Small intestine (tissue), 7 donors: Measurements from ENCODE around the gene ZDHHC5. TPM values are rescaled to one million over a fixed set of nuclear protein-coding genes. Genes with fewer than 3 reads are reported as not detected.
A peak's percentile ranks its signal among the peaks of the same experiment; 100 is the strongest.

Experiments
- DNase-seq, 2 donors: peaks; one replicate each; pipeline versions ENCODE4 v3.0.0 to v3.0.0-alpha.2; 2013
- FAIRE-seq: peaks from 2 replicates; lab custom pipeline; 2012; peaks lifted over from hg19 to GRCh38; lab: Jason Lieb, UNC
- H3K27ac ChIP-seq, 3 donors: one replicate each; pipeline ENCODE4 v1.5.1; 2013; ENCODE audit warnings: low read length in 2 of 3, mild to moderate bottlenecking in 2 of 3, control low read depth in 1 of 3, inconsistent platforms in 1 of 3, low read depth in 1 of 3, moderate library complexity in 1 of 3
- H3K27me3 ChIP-seq, 3 donors: one replicate each; pipeline ENCODE4 v1.6.1; 2013; ENCODE audit warnings: low read length in 3 of 3, inconsistent platforms in 1 of 3; ENCODE audit not compliant: control insufficient read depth in 3 of 3, insufficient read depth in 3 of 3
- H3K36me3 ChIP-seq, 3 donors: one replicate each; pipeline ENCODE4 v1.6.1; 2013; ENCODE audit warnings: low read length in 3 of 3, inconsistent platforms in 1 of 3, low read depth in 1 of 3, mild to moderate bottlenecking in 1 of 3, moderate library complexity in 1 of 3; ENCODE audit not compliant: control insufficient read depth in 3 of 3, insufficient read depth in 2 of 3
- H3K4me1 ChIP-seq, 3 donors: one replicate each; pipeline ENCODE4 v1.6.1; 2013; ENCODE audit warnings: low read length in 2 of 3, inconsistent platforms in 1 of 3, low read depth in 1 of 3, mild to moderate bottlenecking in 1 of 3, moderate library complexity in 1 of 3; ENCODE audit not compliant: control insufficient read depth in 3 of 3, insufficient read depth in 2 of 3
- H3K4me3 ChIP-seq, 3 donors: one replicate each; pipeline ENCODE4 v1.5.1; 2013; ENCODE audit warnings: low read length in 3 of 3, control low read depth in 1 of 3, inconsistent platforms in 1 of 3, low read depth in 1 of 3, mild to moderate bottlenecking in 1 of 3, moderate library complexity in 1 of 3
- H3K9me3 ChIP-seq, 2 donors: one replicate each; pipeline ENCODE4 v1.6.1; 2013; ENCODE audit warnings: low read depth in 1 of 2, low read length in 1 of 2; ENCODE audit not compliant: control insufficient read depth in 2 of 2, insufficient read depth in 1 of 2
- WGBS, 3 donors: extraction: QIAGEN DNeasy Blood & Tissue Kit; methylation state at CpG; one replicate each; pipeline ENCODE4 v1.1.7; 2013; 5-methylcytosine and 5-hydroxymethylcytosine counted together
- polyA plus RNA-seq, 4 donors: library from polyadenylated mRNA; stranded (reverse) in 3 of 4; unstranded in 1 of 4; fragments of 200-250 nt in 3 of 4; fragments of 120-200 nt in 1 of 4; gene quantifications; one replicate each; pipeline versions ENCODE4 v1.2.1 to v1.2.3, GENCODE V29; 2013
- donor health status: healthy with polysubstance abuse.
- donor health status: control.
- donor health status: control.
- donor health status: Bipolar disorder and iron deficiency.
- donor health status: healthy.

Gene ZDHHC5
- polyA plus RNA-seq, 4 donors: 19.5 to 46.7 (median 30.6) TPM

DNA sequence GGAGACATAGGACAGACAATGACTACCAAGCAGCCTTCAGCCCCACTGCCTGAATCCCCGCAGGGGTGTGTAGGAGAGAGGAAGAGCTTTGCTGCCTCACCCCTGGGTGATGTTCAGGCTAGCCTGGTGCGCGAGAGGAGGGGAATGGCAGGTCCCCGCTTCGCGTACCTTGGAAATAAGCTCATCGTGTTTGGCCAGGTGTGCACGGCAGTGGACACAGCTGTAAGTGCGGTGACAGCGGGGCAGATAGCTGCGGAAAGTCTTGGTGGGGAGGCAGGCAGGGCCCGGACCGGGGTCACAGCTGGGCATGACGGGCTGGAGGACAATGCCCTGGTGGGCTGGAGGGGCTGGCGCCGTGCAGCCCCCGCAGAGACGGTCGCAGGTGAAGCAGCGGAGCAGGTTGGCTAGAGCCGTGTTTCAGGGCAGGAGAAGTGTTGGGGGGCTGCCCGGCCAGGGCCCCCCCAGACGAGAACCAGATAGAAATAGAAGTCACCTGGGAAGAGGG lies 21.1 kb upstream of the ZDHHC5 start:
- Histone ChIP-seq H3K9me3 (no peaks in the 10 kb centered on the region), H3K27ac (no peak overlapping the region), H3K4me1 (peaks cover 0 to 45% (median 0%) of the 10 kb centered on the region in 3 donors), H3K36me3 (no peaks in the 10 kb centered on the region), H3K27me3 (peaks cover 3 to 62% (median 29%) of the 10 kb centered on the region in 3 donors), H3K4me3 (no peak overlapping the region)
- WGBS, 3 donors: 9 to 15% (median 11%) methylated on average over 22 to 23 of the region's 23 CpGs
- FAIRE-seq (no peak), DNase-seq (peak in 1 of 2 donors; percentile 26)

- FAIRE-seq (no peak), DNase-seq (no peak)
- Histone ChIP-seq H3K9me3 (no peaks in the 10 kb centered on the region), H3K36me3 (no peaks in the 10 kb centered on the region), H3K4me1 (peaks cover 0 to 45% (median 0%) of the 10 kb centered on the region in 3 donors), H3K4me3 (no peak overlapping the region), H3K27me3 (peaks cover 3 to 66% (median 29%) of the 10 kb centered on the region in 3 donors), H3K27ac (no peak overlapping the region)
- 6 to 19% (median 6%) methylated on average over 10 of the region's 10 CpGs for WGBS, 3 donors
These were observed 20.5 kb upstream of the ZDHHC5 start for GRCh38 chr11:57647372-57647771.

DNA sequence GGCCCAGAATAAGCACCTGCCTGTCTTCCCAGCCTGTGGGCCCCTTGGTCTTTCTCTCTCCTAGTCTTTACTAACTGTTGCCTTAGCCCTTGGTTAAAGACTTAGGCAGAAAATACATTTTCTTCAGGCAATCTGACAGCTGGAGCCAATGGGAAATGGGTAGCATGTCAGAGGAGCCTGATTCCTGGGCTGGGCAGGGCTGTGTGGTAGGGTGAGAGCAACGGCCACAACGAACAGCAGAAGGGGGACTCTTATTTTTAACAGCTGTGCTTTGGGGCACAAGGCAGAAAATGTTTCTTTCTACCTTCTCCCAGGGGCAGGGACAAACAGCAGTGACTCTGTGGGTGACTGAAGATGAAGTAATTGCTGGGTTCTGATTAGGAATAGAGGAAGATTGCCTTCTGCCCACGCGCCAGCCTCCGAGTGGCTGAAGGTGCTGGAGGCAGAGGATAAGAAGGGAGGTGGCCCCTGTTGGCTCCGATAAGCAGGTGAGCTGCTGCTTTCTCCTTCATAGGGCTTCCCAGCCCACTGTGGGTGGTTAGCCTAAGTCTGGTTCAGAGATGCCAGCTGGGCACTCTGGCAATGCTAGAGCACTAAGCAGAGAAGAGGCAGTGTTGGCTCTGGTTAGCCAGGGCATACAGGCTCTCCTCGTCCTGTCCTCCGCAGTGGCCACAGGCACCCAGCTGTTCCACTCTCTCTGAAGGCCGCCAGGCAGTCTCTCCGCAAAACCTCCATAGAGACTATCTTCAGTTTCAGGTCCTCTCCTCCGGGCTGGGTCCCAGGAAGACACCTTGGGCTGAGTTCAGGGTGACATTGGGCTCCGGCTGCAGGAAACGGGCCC lies 19.7 kb upstream of the ZDHHC5 start:
- Histone ChIP-seq H3K27ac (no peak overlapping the region), H3K4me1 (peaks cover 0 to 45% (median 0%) of the 10 kb centered on the region in 3 donors), H3K9me3 (no peaks in the 10 kb centered on the region), H3K27me3 (peaks cover 3 to 67% (median 29%) of the 10 kb centered on the region in 3 donors), H3K36me3 (no peaks in the 10 kb centered on the region), H3K4me3 (no peak overlapping the region)
- FAIRE-seq (no peak), DNase-seq (peak in 1 of 2 donors; percentile 50)
- WGBS, 3 donors: 7 to 14% (median 10%) methylated on average over 13 of the region's 13 CpGs

DNA sequence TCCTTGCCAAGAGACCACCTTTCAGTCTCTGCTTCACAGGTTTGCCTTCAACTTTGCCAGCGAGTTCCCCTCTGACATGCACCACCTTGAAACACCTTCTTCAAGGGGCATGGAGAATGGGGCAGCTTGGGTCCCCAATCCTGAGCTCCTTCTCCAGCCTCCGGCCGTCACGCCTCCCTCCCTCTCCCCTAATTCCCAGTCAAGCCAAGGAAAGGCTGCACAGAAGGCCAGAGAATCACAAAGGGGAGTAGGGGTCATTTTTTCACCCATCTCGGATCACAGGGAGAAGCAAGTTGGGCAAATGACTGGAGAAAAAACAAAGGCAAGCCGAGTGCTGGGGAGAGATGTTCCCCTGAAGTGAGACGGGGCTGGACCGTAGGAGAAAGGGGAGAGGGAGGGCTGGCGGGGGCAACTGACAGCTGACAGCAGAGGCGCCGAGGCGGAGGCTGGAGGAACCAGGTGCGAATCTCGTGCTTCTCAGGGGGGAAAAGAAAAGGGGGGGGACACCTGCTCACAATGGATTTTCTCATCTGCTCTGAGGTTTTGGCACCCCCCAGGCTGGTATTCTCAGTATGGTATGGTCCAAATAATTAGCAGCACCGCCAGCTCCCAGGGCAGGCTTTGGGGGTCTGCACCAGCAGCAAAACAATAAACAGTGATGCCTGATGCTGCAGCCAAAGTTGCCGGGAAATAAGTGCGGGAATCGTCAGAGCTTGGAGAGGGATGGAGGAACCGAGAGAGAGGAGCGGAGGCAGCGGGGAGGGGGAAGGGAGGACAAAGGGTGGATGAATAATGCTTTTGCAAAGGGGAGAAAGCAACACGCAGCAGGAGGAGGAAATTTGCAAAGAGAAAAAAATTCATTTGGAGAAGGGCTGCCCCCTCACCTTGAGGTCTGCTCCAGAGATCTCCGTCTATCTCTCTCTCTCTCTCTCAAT lies 18.8 kb upstream of the ZDHHC5 start:
- peaks cover 0 to 45% (median 0%) of the 10 kb centered on the region in 3 donors for H3K4me1 ChIP-seq
- peaks cover 3 to 67% (median 29%) of the 10 kb centered on the region in 3 donors for H3K27me3 ChIP-seq
- FAIRE-seq (no peak), DNase-seq (peak in 1 of 2 donors; percentile 16)
- H3K4me3 ChIP-seq: peak overlapping the region in 2 of 3 donors; percentile 10 to 36
- H3K9me3 ChIP-seq: no peaks in the 10 kb centered on the region
- no peak overlapping the region for H3K27ac ChIP-seq
- no peaks in the 10 kb centered on the region for H3K36me3 ChIP-seq
- WGBS, 3 donors: 3 to 6% (median 3%) methylated on average over 22 to 23 of the region's 23 CpGs

GRCh38 chr11:57649826-57650738 lies 17.8 kb upstream of the ZDHHC5 start, which contains the start of gene YPEL4:
TSS of gene YPEL4 (minus strand) at chr11:57649912. CDS start at chr11:57647107, 2,805 bp downstream.
- no peak for FAIRE-seq
- 16 to 20% (median 17%) methylated on average over 15 of the region's 15 CpGs for WGBS, 3 donors
- Histone ChIP-seq H3K9me3 (no peaks in the 10 kb centered on the region), H3K4me3 (peak within 1 kb of the TSS in 2 of 3 donors; percentile 10 to 36), H3K27ac (peak within 1 kb of the TSS in 2 of 3 donors; percentile 21 to 59), H3K27me3 (peaks cover 3 to 67% (median 29%) of the 10 kb centered on the region in 3 donors), H3K4me1 (peaks cover 0 to 41% (median 0%) of the 10 kb centered on the region in 3 donors), H3K36me3 (no peaks in the 10 kb centered on the region)
- peak; percentile 51 to 61 for DNase-seq

DNA sequence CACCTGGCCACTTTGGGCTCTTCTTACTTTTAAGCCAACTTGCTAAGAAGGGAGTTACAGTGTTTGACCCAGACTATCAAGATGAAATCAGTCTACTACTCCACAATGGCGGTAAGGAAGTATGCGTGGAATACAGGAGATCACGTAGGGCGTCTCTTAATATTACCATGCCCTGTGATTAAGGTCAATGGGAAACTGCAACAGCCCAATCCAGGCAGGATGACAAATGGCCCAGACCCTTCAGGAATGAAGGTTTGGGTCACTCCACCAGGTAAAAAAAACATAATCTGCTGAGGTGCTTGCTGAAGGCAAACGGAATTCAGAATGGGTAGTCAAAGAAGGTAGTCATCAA lies 17.2 kb upstream of the ZDHHC5 start:
- H3K9me3 ChIP-seq: no peaks in the 10 kb centered on the region
- H3K4me1 ChIP-seq: peaks cover 0 to 38% (median 0%) of the 10 kb centered on the region in 3 donors
- WGBS, 3 donors: 64 to 74% (median 65%) methylated on average over 5 of the region's 5 CpGs
- FAIRE-seq (no peak), DNase-seq (no peak)
- H3K27ac ChIP-seq: no peak overlapping the region
- H3K36me3 ChIP-seq: no peaks in the 10 kb centered on the region
- H3K4me3 ChIP-seq: no peak overlapping the region
- peaks cover 3 to 64% (median 25%) of the 10 kb centered on the region in 3 donors for H3K27me3 ChIP-seq

DNA sequence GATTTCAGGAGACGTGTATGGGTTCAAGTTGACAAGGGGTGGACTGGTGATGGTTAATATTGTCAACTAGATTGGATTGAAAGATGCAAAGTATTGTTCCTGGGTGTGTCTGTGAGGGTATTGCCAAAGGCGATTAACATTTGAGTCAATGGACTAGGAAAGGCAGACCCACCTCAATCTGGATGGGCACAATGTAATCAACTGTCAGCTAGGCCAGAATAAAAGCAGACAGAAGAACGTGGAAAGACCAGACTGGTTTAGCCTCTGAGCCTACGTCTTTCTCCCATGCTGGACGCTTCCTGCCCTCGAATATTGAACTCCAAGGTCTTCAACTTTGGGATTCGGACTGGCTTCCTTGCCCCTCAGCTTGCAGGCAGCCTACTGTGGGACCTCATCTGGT lies 16.5 kb upstream of the ZDHHC5 start:
- FAIRE-seq: no peak
- H3K4me1 ChIP-seq: peaks cover 0 to 31% (median 0%) of the 10 kb centered on the region in 3 donors

More for the DNA sequence above, 16.5 kb upstream of the ZDHHC5 start:
- H3K4me3 ChIP-seq: no peak overlapping the region
- 85 to 87% (median 85%) methylated on average over 7 of the region's 7 CpGs for WGBS, 3 donors
- H3K27me3 ChIP-seq: peaks cover 3 to 57% (median 20%) of the 10 kb centered on the region in 3 donors
- no peaks in the 10 kb centered on the region for H3K36me3 ChIP-seq
- no peaks in the 10 kb centered on the region for H3K9me3 ChIP-seq
- no peak for DNase-seq
- H3K27ac ChIP-seq: no peak overlapping the region
